Measurements from ENCODE around the gene CAMSAP1. TPM values are rescaled to one million over a fixed set of nuclear protein-coding genes. Genes with fewer than 3 reads are reported as not detected.

The CAMSAP1 gene
- polyA plus RNA-seq, 1 donor from 2014 or later = 58.5 TPM

DNA sequence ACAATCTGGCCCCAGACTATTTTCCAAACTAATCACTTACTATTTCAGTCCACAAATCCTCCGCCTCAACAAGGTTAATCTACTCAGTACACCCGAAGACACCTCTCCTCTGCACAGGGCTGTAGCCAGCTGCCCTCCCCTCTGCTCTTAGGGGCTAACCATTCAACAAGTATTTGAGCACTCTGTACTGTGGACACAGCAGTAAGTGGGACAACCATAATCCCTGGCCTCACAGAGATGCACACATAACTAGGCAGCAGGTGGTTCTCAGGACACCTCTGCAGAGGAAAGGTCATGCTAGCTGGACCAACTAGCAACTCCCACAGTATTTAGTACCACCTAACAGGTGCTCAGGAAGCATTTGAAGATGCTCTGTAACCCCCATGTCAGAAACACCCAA is 5.5 kb downstream of the CAMSAP1 start:
- Histone ChIP-seq H3F3A (ENCODE audit: insufficient read depth, low read length, poor library complexity, severe bottlenecking) (no peaks in the 10 kb centered on the region), H4K20me1 (ENCODE audit: insufficient read depth) (peaks cover 6% of the 10 kb centered on the region), H3K27ac (ENCODE audit: low read length) (no peak overlapping the region), H3K27me3 (ENCODE audit: insufficient read depth, low read depth, low read length) (no peaks in the 10 kb centered on the region), H3K36me3 (ENCODE audit: insufficient read depth, low read length) (peaks cover 7% of the 10 kb centered on the region), H3K79me2 (replicated peaks; ENCODE audit: insufficient read depth, low read length) (peaks cover 97% of the 10 kb centered on the region), H3K4me3 (ENCODE audit: low read length) (no peak overlapping the region), H3K4me2 (ENCODE audit: low read length) (no peak overlapping the region), H3K9ac (ENCODE audit: low read length) (no peak overlapping the region), H3K9me3 (ENCODE audit: low read length) (no peaks in the 10 kb centered on the region), H2AFZ (ENCODE audit: low read depth, low read length) (no peak overlapping the region), H3K9me2 (ENCODE audit: insufficient read depth, low read length) (no peaks in the 10 kb centered on the region)
- TF ChIP-seq POLR2AphosphoS5 (IDR thresholded peaks at IDR 0.05) = no peak
- no peak for TF ChIP-seq TAF1 (IDR thresholded peaks at IDR 0.05; ENCODE audit: low read depth)
- no peak for TF ChIP-seq EZH2 (IDR thresholded peaks at IDR 0.05; ENCODE audit: borderline replicate concordance, insufficient read depth, low read length, poor library complexity, severe bottlenecking)
- TF ChIP-seq, protein P1, sequence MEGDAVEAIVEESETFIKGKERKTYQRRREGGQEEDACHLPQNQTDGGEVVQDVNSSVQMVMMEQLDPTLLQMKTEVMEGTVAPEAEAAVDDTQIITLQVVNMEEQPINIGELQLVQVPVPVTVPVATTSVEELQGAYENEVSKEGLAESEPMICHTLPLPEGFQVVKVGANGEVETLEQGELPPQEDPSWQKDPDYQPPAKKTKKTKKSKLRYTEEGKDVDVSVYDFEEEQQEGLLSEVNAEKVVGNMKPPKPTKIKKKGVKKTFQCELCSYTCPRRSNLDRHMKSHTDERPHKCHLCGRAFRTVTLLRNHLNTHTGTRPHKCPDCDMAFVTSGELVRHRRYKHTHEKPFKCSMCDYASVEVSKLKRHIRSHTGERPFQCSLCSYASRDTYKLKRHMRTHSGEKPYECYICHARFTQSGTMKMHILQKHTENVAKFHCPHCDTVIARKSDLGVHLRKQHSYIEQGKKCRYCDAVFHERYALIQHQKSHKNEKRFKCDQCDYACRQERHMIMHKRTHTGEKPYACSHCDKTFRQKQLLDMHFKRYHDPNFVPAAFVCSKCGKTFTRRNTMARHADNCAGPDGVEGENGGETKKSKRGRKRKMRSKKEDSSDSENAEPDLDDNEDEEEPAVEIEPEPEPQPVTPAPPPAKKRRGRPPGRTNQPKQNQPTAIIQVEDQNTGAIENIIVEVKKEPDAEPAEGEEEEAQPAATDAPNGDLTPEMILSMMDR (IDR thresholded peaks at IDR 0.05; ENCODE audit: poor library complexity, severe bottlenecking) = no peak
- TF ChIP-seq SMC3 (conservative IDR thresholded peaks at IDR 0.05; ENCODE audit: poor library complexity) = no peak
- no peak for TF ChIP-seq MXI1 (conservative IDR thresholded peaks at IDR 0.05; ENCODE audit: poor library complexity, severe bottlenecking)

DNA sequence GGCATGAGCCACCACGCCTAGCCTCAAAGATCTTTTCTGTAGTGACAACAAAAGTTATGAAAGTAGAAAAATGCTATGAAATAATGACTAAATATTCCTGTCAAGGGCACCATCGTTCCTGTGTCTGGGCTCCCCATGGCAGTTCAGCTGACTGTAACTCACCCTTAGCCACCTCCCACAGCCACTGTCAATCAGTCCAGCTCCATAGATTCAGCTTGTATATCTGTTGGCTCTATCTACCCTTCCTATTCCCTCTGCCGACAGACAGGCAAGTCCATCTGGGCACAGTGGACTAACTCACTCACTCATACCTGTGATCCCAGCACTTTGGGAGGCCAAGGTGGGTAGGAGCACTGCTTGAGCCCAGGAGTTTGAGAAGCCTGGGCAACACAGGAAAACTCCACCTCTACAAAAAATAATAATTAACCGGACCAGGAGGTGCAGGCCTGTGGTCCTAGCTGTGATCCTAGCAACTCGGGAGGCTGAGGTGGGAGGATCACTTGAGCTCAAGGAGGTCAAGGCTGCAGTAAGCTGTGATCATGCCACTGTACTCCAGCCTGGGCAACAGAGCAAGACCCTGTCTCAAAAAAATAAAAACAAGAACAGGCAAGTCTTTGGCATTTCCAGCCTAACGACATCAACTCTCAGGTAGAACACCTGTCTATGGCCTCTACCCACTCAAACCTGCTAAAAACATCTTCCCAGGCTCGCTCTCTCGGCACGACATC is 6.2 kb downstream of the CAMSAP1 start:
- peaks cover 99% of the 10 kb centered on the region for H3K79me2 ChIP-seq (replicated peaks; ENCODE audit: insufficient read depth, low read length)
- H4K20me1 ChIP-seq (ENCODE audit: insufficient read depth) = peaks cover 6% of the 10 kb centered on the region
- H3K4me3 ChIP-seq (ENCODE audit: low read length) = no peak overlapping the region
- no peak for TF ChIP-seq POLR2AphosphoS5 (IDR thresholded peaks at IDR 0.05)
- no peak for TF ChIP-seq SMC3 (conservative IDR thresholded peaks at IDR 0.05; ENCODE audit: poor library complexity)
- no peak for TF ChIP-seq MXI1 (conservative IDR thresholded peaks at IDR 0.05; ENCODE audit: poor library complexity, severe bottlenecking)
- TF ChIP-seq EZH2 (IDR thresholded peaks at IDR 0.05; ENCODE audit: borderline replicate concordance, insufficient read depth, low read length, poor library complexity, severe bottlenecking) = no peak
- TF ChIP-seq RAD21 (conservative IDR thresholded peaks at IDR 0.05) = no peak
- TF ChIP-seq, protein P1 (IDR thresholded peaks at IDR 0.05; ENCODE audit: poor library complexity, severe bottlenecking) = no peak
- TF ChIP-seq EP300 (conservative IDR thresholded peaks at IDR 0.05; ENCODE audit: poor library complexity, severe bottlenecking) = no peak
- no peak for TF ChIP-seq TAF1 (IDR thresholded peaks at IDR 0.05; ENCODE audit: low read depth)
- TF ChIP-seq, protein P2, sequence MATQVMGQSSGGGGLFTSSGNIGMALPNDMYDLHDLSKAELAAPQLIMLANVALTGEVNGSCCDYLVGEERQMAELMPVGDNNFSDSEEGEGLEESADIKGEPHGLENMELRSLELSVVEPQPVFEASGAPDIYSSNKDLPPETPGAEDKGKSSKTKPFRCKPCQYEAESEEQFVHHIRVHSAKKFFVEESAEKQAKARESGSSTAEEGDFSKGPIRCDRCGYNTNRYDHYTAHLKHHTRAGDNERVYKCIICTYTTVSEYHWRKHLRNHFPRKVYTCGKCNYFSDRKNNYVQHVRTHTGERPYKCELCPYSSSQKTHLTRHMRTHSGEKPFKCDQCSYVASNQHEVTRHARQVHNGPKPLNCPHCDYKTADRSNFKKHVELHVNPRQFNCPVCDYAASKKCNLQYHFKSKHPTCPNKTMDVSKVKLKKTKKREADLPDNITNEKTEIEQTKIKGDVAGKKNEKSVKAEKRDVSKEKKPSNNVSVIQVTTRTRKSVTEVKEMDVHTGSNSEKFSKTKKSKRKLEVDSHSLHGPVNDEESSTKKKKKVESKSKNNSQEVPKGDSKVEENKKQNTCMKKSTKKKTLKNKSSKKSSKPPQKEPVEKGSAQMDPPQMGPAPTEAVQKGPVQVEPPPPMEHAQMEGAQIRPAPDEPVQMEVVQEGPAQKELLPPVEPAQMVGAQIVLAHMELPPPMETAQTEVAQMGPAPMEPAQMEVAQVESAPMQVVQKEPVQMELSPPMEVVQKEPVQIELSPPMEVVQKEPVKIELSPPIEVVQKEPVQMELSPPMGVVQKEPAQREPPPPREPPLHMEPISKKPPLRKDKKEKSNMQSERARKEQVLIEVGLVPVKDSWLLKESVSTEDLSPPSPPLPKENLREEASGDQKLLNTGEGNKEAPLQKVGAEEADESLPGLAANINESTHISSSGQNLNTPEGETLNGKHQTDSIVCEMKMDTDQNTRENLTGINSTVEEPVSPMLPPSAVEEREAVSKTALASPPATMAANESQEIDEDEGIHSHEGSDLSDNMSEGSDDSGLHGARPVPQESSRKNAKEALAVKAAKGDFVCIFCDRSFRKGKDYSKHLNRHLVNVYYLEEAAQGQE (IDR thresholded peaks at IDR 0.05; ENCODE audit: borderline replicate concordance) = no peak
- no peaks in the 10 kb centered on the region for H3K9me2 ChIP-seq (ENCODE audit: insufficient read depth, low read length)
- H2AFZ ChIP-seq (ENCODE audit: low read depth, low read length) = no peak overlapping the region
- no peak overlapping the region for H3K9ac ChIP-seq (ENCODE audit: low read length)
- H3K9me3 ChIP-seq (ENCODE audit: low read length) = no peaks in the 10 kb centered on the region
- no peaks in the 10 kb centered on the region for H3F3A ChIP-seq (ENCODE audit: insufficient read depth, low read length, poor library complexity, severe bottlenecking)
- H3K4me2 ChIP-seq (ENCODE audit: low read length) = no peak overlapping the region
- H3K27me3 ChIP-seq (ENCODE audit: insufficient read depth, low read depth, low read length) = no peaks in the 10 kb centered on the region
- no peak overlapping the region for H3K27ac ChIP-seq (ENCODE audit: low read length)
- peaks cover 7% of the 10 kb centered on the region for H3K36me3 ChIP-seq (ENCODE audit: insufficient read depth, low read length)

Measured in neural cell (in vitro differentiated cells).